Astrocyte (in vitro differentiated cells and primary cell): Measurements from ENCODE around the gene FAM180A.

Experiments
- EZH2 ChIP-seq: IDR thresholded peaks from 2 replicates; pipeline ENCODE4 v1.6.1; 2012; ENCODE audit warnings: mild to moderate bottlenecking, low read length, inconsistent platforms; ENCODE audit not compliant: insufficient read depth
- TF ChIP-seq, protein P1 (sequence below): IDR thresholded peaks from 2 replicates; pipeline ENCODE4 v1.5.1; 2011; ENCODE audit warnings: low read depth, mild to moderate bottlenecking, inconsistent platforms, low read length, moderate library complexity; ENCODE audit not compliant: insufficient read depth

DNA sequence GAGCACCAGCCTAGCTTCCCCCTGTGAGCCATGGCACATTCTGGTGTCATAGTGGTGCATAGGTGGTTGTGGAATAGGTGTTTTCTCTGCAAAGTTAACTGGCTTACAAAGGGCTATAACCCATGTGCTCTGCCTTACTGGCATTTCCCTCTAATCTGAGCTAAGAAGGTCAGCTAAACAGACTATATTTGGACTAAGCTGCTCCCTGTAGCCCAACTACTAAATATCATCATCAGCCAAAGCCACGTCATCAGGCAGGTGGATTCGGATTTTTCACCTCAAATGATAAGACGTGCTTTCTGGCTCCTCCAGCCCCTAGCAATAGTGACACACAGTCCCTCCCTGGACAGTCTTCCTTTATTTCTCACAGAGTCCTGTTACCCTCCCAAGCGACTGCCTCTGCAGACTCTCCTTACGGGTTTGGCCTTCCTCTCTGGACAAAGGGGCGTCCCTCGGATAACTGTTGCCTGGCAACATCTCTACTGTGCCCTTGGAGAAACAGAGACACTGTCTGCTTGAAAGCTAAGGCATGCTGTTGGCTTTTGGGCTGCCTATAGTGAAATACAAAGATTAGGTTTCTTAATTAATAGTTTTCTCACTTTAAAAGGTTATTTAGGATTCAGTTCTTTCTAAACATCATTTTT is 29.7 kb downstream of the FAM180A start:
- TF ChIP-seq, protein P1, sequence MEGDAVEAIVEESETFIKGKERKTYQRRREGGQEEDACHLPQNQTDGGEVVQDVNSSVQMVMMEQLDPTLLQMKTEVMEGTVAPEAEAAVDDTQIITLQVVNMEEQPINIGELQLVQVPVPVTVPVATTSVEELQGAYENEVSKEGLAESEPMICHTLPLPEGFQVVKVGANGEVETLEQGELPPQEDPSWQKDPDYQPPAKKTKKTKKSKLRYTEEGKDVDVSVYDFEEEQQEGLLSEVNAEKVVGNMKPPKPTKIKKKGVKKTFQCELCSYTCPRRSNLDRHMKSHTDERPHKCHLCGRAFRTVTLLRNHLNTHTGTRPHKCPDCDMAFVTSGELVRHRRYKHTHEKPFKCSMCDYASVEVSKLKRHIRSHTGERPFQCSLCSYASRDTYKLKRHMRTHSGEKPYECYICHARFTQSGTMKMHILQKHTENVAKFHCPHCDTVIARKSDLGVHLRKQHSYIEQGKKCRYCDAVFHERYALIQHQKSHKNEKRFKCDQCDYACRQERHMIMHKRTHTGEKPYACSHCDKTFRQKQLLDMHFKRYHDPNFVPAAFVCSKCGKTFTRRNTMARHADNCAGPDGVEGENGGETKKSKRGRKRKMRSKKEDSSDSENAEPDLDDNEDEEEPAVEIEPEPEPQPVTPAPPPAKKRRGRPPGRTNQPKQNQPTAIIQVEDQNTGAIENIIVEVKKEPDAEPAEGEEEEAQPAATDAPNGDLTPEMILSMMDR, result no peak
- TF ChIP-seq EZH2, result no peak
